ENCODE results near the gene GPR61. TPM values are rescaled to one million over a fixed set of nuclear protein-coding genes. Genes with fewer than 3 reads are reported as not detected.
A peak's percentile ranks its signal among the peaks of the same experiment; 100 is the strongest.

The GPR61 gene
- total RNA-seq = not detected
- long read RNA-seq, donor 1 = 0 reads
- long read RNA-seq, donor 2 = 0 reads

GRCh38 chr1:109539676-109540075, at the start of gene GPR61:
GPR61 (plus strand) TSS chr1:109539872; CDS start chr1:109543023, 3,151 bp downstream.
- intact Hi-C loops (cut with DNase I) = loop anchor here (5.0 to 10.0 kb wide), 5 partner anchors 85 to 445 kb away; partner anchors contain the start of gene AHCYL1 (in 1 of the 2)
- no peak for DNase-seq (ENCODE audit: low spot score)

GRCh38 chr1:109490029-109490933, 49.4 kb upstream of the GPR61 start:
- no peak for DNase-seq (ENCODE audit: low spot score)
- intact Hi-C loops (cut with DNase I) = loop anchor here in 1 of 2 donors (2.0 kb wide), 1 partner anchor 43 kb away; no protein-coding TSS in a partner anchor

- intact Hi-C loops (cut with DNase I) = loop anchor here in 1 of 2 donors (2.0 kb wide), 1 partner anchor 42 kb away; no protein-coding TSS in a partner anchor
- DNase-seq (ENCODE audit: low spot score) = no peak
These were observed 48.8 kb upstream of the GPR61 start for GRCh38 chr1:109490934-109491302.

- no peak for DNase-seq (ENCODE audit: low spot score)
- intact Hi-C loops (cut with DNase I) = loop anchor here in 1 of 2 donors (2.0 kb wide), 1 partner anchor 41 kb away; no protein-coding TSS in a partner anchor
These were observed 48.3 kb upstream of the GPR61 start for GRCh38 chr1:109491372-109491771.

- intact Hi-C loops (cut with DNase I) = no loop called here
- DNase-seq (ENCODE audit: low spot score) = no peak
These were observed 46.9 kb upstream of the GPR61 start for GRCh38 chr1:109492779-109493178.

GRCh38 chr1:109493227-109493626, 46.4 kb upstream of the GPR61 start:
- intact Hi-C loops (cut with DNase I) = no loop called here

GRCh38 chr1:109493805-109494539, 45.7 kb upstream of the GPR61 start, which contains the start of gene CYB561D1:
CYB561D1 (plus strand) TSS chr1:109494094; CDS start chr1:109494140, 46 bp downstream.
- peak; percentile 96 for DNase-seq (ENCODE audit: low spot score)
- intact Hi-C loops (cut with DNase I) = no loop called here

More at GRCh38 chr1:109493227-109493626, 46.4 kb upstream of the GPR61 start:
- DNase-seq (ENCODE audit: low spot score) = no peak

GRCh38 chr1:109495738-109496137, 43.9 kb upstream of the GPR61 start:
- DNase-seq (ENCODE audit: low spot score) = no peak
- intact Hi-C loops (cut with DNase I) = loop anchor here in 1 of 2 donors (2.0 kb wide), 1 partner anchor 35 kb away; no protein-coding TSS in a partner anchor

GRCh38 chr1:109497449-109498160, 42.1 kb upstream of the GPR61 start:
- no peak for DNase-seq (ENCODE audit: low spot score)
- intact Hi-C loops (cut with DNase I) = loop anchor here in 1 of 2 donors (2.0 kb wide), 1 partner anchor 33 kb away; no protein-coding TSS in a partner anchor

GRCh38 chr1:109498161-109498801, 41.4 kb upstream of the GPR61 start:
- DNase-seq (ENCODE audit: low spot score) = no peak
- intact Hi-C loops (cut with DNase I) = no loop called here

- DNase-seq (ENCODE audit: low spot score) = no peak
- intact Hi-C loops (cut with DNase I) = loop anchor here in 1 of 2 donors (1.0 kb wide), 1 partner anchor 36 kb away; no protein-coding TSS in a partner anchor
These were observed 40.6 kb upstream of the GPR61 start for GRCh38 chr1:109499081-109499480.

- intact Hi-C loops (cut with DNase I) = loop anchor here in 1 of 2 donors (1.0 kb wide), 1 partner anchor 35 kb away; no protein-coding TSS in a partner anchor
- no peak for DNase-seq (ENCODE audit: low spot score)
These were observed 39.8 kb upstream of the GPR61 start for GRCh38 chr1:109499661-109500536.

GRCh38 chr1:109500941-109501381, 38.7 kb upstream of the GPR61 start:
- intact Hi-C loops (cut with DNase I) = no loop called here
- DNase-seq (ENCODE audit: low spot score) = no peak

- DNase-seq (ENCODE audit: low spot score) = no peak
- intact Hi-C loops (cut with DNase I) = no loop called here
These were observed 37.9 kb upstream of the GPR61 start for GRCh38 chr1:109501644-109502363.

- intact Hi-C loops (cut with DNase I) = no loop called here
- DNase-seq (ENCODE audit: low spot score) = no peak
These were observed 37.3 kb upstream of the GPR61 start for GRCh38 chr1:109502364-109502851.

GRCh38 chr1:109503935-109504334, 35.7 kb upstream of the GPR61 start:
- DNase-seq (ENCODE audit: low spot score) = no peak
- intact Hi-C loops (cut with DNase I) = no loop called here

GRCh38 chr1:109504974-109505373, 34.7 kb upstream of the GPR61 start:
- intact Hi-C loops (cut with DNase I) = no loop called here
- DNase-seq (ENCODE audit: low spot score) = no peak

All from posterior vena cava (tissue), 2 donors.